Left ventricle myocardium inferior (tissue), 1 donor: ENCODE measurements around the gene NKTR. TPM values are rescaled to one million over a fixed set of nuclear protein-coding genes. Genes with fewer than 3 reads are reported as not detected.

Source experiments
- DNase-seq: peaks from one replicate; pipeline ENCODE4 v3.0.0-alpha.2; 2020
- H3K27ac ChIP-seq: fragments of 200-600 bp; replicated peaks from 2 replicates; pipeline ENCODE4 v1.8.0; 2021
- H3K27me3 ChIP-seq: fragments of 200-600 bp; 2 replicates; pipeline ENCODE4 v1.8.0; 2021; ENCODE audit warnings: low read depth
- H3K36me3 ChIP-seq: fragments of 200-600 bp; 2 replicates; pipeline ENCODE4 v1.8.0; 2021
- H3K4me1 ChIP-seq: fragments of 200-600 bp; 2 replicates; pipeline ENCODE4 v1.8.0; 2021
- H3K4me3 ChIP-seq: fragments of 200-600 bp; 2 replicates; pipeline ENCODE4 v1.8.0; 2021; ENCODE audit warnings: mild to moderate bottlenecking, moderate library complexity
- H3K9me3 ChIP-seq: fragments of 200-600 bp; replicated peaks from 2 replicates; pipeline ENCODE4 v1.8.0; 2021
- CTCF ChIP-seq: fragments of 200-600 bp; IDR thresholded peaks from 2 replicates; pipeline ENCODE4 v1.8.0; 2021; ENCODE audit warnings: antibody characterized with exemption, mild to moderate bottlenecking, borderline replicate concordance
- intact Hi-C: fragments of 100-400 bp; cut with micrococcal nuclease; formaldehyde crosslinking; loops from one replicate; pipeline ENCODE4 v1.11.0; 2022
- total RNA-seq: library from RNA; stranded (reverse); fragmentation: NEBNext Ultra II Directional; extraction: Animal tissue kit (Norgen Biotek cat#: 25700); gene quantifications from one replicate; pipeline ENCODE4 v1.2.1, GENCODE V29; 2021
- donor health status: DM: no; HTN: yes; CAD: no; lungs with severe emphysema.

The NKTR gene
- total RNA-seq, 1 donor from 2014 or later: 20.0 TPM

DNA sequence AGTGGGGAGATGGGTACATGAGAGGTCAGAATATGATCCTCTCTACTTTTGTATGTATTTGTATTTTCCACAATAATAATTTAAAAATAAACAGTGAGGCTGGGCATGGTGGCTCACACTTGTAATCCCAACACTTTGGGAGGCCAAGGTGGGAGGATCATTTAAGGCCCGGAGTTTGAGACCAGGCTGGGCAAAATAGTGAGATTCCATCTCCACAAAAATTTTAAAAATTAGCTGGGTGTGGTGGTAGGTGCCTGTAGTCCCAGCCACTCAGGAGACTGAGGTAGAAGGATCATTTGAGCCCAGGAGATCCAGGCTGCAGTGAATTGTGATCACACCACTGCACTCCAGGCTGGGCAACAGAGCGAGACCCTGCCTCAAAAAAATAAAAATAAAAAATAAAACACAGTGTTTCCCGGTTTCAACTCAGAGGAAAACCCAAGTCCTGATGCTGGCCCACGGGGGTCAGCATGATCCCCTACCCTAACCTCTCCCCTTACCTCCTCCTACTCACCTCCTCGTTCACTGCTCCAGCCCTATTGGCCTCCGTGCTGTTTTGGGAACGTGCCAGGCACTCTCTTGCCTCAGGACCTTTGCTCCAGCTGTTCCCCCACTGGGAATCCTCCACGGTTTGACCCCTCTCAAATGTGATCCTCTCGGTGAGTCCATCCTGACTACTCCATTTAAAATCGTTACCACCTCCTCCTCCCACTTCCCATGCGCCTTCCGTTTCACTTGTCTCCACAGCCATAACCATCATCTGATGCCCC, 82.0 kb downstream of the NKTR start:
- peaks cover 23% of the 10 kb centered on the region for H3K27me3 ChIP-seq
- H3K9me3 ChIP-seq: peaks cover 11% of the 10 kb centered on the region
- H3K4me1 ChIP-seq: peaks cover 30% of the 10 kb centered on the region
- no peak for DNase-seq
- no peak overlapping the region for H3K4me3 ChIP-seq
- peak overlapping the region; percentile 93 for H3K27ac ChIP-seq
- intact Hi-C loops: no loop called here
- no peak for TF ChIP-seq CTCF
- no peaks in the 10 kb centered on the region for H3K36me3 ChIP-seq

DNA sequence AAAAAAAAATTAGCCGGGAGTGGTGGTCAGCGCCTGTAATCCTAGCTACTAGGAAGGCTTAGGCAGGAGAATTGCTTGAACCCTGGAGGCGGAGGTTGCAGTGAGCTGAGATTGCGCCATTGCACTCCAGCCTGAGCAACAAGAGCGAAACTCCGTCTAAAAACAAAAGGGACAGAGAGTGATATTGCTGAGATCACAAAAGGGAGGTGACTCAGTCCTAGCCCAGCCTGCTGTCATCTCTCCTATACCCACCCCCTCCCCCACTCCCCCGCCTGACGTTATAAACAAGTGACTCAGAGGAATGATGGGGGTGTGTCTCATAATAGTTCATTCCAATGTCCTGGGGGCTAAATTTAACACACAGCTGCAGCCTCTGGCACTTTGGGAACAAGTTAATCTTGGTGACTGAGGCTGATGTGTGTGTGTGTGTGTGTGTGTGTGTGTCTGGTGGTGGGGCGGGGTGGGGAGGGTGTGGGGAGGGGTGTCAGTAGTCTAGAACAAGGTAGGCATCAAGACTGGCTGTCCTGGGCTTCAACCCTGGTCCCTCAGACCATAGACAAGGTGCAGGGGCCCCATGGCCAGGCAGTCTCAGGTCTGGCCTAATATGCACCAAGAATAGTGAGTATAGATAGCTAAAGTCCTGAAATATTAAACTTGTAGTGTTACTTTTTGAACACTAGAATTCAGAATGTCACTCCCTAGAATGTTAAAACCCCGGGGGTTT, 83.6 kb downstream of the NKTR start:
- H3K4me3 ChIP-seq: peak overlapping the region; percentile 39
- intact Hi-C loops: no loop called here

DNA sequence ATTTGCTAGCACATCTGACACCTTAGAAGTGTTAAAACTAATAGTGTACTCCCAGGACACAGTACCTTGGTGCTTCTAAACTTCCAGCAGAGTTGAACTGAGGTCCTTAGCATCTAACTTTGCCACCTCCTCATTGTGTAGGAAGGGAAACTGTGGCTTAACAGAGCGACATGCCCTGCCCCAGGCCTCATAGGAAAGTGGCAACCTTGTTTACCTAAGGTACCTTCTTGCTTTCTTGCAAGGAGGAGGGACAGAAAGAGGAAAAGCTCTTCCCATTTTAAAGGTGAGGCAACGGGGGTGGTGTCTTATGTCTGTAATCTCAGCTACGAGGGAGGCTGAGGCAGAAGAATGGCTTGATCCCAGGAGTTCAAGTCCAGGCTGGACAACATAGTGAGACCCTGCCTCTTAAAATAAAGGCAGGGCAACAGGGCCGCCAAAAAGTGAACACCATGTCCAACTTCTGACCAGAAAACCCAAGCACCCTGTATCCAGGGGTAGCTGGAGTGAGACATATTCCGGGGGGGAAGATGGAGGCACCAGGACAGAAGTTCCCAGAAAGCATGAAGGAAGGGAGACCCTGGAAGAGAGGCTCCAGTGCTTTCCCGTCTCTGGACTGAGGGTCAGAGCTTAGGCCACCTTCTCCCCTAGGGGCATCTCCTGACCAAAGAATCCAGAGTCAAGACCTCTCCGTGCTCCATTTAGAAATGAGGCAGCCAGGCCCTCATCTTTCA, 84.3 kb downstream of the NKTR start:
- Histone ChIP-seq H3K4me3 (no peak overlapping the region), H3K27ac (peak overlapping the region; percentile 93), H3K4me1 (peaks cover 30% of the 10 kb centered on the region), H3K36me3 (no peaks in the 10 kb centered on the region), H3K9me3 (no peaks in the 10 kb centered on the region), H3K27me3 (peaks cover 23% of the 10 kb centered on the region)
- TF ChIP-seq CTCF: no peak
- DNase-seq: no peak
- intact Hi-C loops: no loop called here

More for the DNA sequence above, 83.6 kb downstream of the NKTR start:
- H3K36me3 ChIP-seq: no peaks in the 10 kb centered on the region
- no peak for TF ChIP-seq CTCF
- H3K27me3 ChIP-seq: peaks cover 23% of the 10 kb centered on the region
- H3K4me1 ChIP-seq: peaks cover 30% of the 10 kb centered on the region
- no peaks in the 10 kb centered on the region for H3K9me3 ChIP-seq
- peak; percentile 75 for DNase-seq
- H3K27ac ChIP-seq: peak overlapping the region; percentile 93

DNA sequence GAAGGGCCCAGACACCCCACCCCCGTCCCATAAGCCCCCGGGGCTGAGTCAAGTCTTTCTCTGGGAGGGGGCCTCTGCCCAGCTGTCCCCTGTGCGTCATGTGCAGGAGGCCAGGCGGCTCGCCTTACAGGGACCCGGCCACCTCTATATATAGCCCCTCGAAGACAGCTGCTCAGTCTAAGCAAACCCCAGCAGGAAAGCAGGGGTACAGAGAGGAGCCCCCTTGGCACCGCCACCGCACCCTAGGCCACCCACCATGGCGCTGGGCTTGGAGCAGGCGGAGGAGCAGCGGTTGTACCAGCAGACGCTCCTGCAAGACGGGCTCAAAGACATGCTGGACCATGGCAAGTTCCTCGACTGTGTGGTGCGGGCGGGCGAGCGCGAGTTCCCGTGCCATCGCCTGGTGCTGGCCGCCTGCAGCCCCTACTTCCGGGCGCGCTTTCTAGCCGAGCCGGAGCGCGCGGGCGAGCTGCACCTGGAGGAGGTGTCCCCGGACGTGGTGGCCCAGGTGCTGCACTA, 84.9 kb downstream of the NKTR start, which contains the start of gene KLHL40:
TSS of gene KLHL40 (plus strand) at position 175 of the 519 bp plus-strand sequence. CDS start at position 257, 82 bp downstream.
- Histone ChIP-seq H3K9me3 (no peaks in the 10 kb centered on the region), H3K27ac (peak within 1 kb of the TSS; percentile 93), H3K36me3 (no peaks in the 10 kb centered on the region), H3K4me1 (peaks cover 30% of the 10 kb centered on the region), H3K27me3 (peaks cover 23% of the 10 kb centered on the region), H3K4me3 (peak within 1 kb of the TSS; percentile 34)
- TF ChIP-seq CTCF: no peak
- peak; percentile 16 for DNase-seq
- intact Hi-C loops: no loop called here
